Measurements from ENCODE around the gene SNPH. TPM values are rescaled to one million over a fixed set of nuclear protein-coding genes. Genes with fewer than 3 reads are reported as not detected.
"Not testable (repeated sequence)": the region's sequence is repeated elsewhere in the genome, so short reads cannot be mapped to it uniquely, and the experiment has no call there.

SNPH gene
- total RNA-seq, 1 donor from 2014 or later = 10.4 TPM

- Histone ChIP-seq H3K36me3 (no peaks in the 10 kb centered on the region), H3K4me3 (no peak overlapping the region), H3K4me1 (no peaks in the 10 kb centered on the region), H3K27me3 (no peaks in the 10 kb centered on the region), H3K9me3 (no peaks in the 10 kb centered on the region), H3K27ac (no peak overlapping the region)
- DNase-seq (ENCODE audit: low spot score in 2 of 2) = no peak
- TF ChIP-seq CTCF (IDR thresholded peaks at IDR 0.05) = no peak
- intact Hi-C loops (cut with DNase I) = no loop called here
Observed at GRCh38 chr20:1242099-1242498, 24.0 kb upstream of the SNPH start.

DNA sequence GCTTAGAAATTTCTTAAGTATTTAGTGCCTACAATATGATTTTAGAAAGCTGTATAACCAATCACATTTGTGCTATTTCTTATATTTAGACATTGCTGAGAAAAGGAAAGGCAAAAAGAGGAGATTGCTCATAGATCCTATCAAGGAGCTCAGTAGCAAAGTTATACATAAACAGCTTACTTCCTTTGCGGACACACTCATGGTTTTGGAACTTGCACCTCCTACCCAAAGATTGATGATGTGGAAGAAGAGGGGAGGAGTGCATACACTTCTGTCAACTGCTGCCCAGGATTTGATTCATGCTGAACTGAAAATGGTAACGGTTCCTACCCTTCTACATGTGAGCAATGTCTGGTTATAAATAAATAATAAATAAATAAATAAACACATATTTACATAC lies 23.6 kb upstream of the SNPH start:
- Histone ChIP-seq H3K4me3 (no peak overlapping the region), H3K27me3 (no peaks in the 10 kb centered on the region), H3K4me1 (no peaks in the 10 kb centered on the region), H3K9me3 (no peaks in the 10 kb centered on the region), H3K27ac (no peak overlapping the region), H3K36me3 (no peaks in the 10 kb centered on the region)
- no peak for TF ChIP-seq CTCF (IDR thresholded peaks at IDR 0.05)
- no peak for DNase-seq (ENCODE audit: low spot score in 2 of 2)
- intact Hi-C loops (cut with DNase I) = no loop called here

DNA sequence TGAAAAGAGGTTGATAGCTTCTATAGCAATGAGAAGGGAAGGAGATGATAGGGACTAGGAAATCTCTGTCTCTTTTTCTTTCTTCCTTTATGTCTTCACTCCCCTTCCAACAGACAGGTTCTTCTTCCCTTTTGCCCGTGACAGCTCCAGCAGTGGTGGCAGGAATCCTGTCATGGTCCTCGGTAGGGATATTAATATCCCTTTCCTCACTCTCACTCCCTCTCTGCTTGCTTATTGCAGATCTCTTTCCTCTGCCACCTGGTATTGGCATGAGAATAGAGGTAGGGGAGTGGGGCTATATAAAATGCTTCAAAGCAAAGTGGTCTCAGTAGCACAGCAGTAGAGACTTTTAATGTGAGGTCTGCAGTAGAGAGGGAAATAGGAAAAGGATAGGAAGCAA lies 20.5 kb upstream of the SNPH start:
- no peak for DNase-seq (ENCODE audit: low spot score in 2 of 2)
- no peak for TF ChIP-seq CTCF (IDR thresholded peaks at IDR 0.05)
- H3K4me1 ChIP-seq = no peaks in the 10 kb centered on the region
- no peak overlapping the region for H3K4me3 ChIP-seq
- no peak overlapping the region for H3K27ac ChIP-seq
- H3K9me3 ChIP-seq = no peaks in the 10 kb centered on the region
- no peaks in the 10 kb centered on the region for H3K36me3 ChIP-seq
- intact Hi-C loops (cut with DNase I) = no loop called here
- no peaks in the 10 kb centered on the region for H3K27me3 ChIP-seq

DNA sequence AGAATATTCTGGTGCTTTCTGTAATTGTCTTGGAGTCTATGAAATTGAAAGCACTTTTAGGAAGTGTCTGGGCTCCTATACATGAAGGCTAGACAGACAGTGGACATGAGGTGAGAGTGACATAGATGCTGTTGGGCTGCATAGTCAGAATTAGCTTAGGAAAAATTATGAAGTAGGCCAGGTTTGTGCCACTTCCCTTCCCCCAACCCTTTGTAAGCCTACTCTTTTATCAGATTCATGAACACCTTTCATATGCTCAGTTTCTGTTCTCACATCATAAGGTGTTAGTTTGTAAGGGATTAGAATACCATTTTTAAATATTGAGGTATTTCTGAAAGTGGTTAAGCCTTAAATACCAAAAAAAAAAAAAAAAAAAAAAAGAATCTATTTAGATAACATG lies 18.4 kb upstream of the SNPH start:
- intact Hi-C loops (cut with DNase I) = no loop called here
- Histone ChIP-seq H3K27me3 (no peaks in the 10 kb centered on the region), H3K4me3 (no peak overlapping the region), H3K36me3 (no peaks in the 10 kb centered on the region), H3K4me1 (no peaks in the 10 kb centered on the region), H3K27ac (no peak overlapping the region), H3K9me3 (no peaks in the 10 kb centered on the region)
- TF ChIP-seq CTCF (IDR thresholded peaks at IDR 0.05) = no peak
- DNase-seq (ENCODE audit: low spot score in 2 of 2) = no peak

DNA sequence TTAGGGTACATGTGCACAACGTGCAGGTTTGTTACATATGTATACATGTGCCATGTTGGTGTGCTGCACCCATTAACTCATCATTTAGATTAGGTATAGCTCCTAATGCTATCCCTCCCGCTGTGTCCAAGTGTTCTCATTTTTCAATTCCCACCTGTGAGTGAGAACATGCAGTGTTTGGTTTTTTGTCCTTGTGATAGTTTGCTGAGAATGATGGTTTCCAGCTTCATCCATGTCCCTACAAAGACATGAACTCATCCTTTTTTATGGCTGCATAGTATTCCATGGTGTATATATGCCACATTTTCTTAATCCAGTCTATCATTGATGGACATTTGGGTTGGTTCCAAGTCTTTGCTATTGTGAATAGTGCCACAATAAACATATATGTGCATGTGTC lies 15.8 kb upstream of the SNPH start:
- H3K9me3 ChIP-seq; intact Hi-C loops (cut with DNase I); H3K27me3 ChIP-seq; H3K4me1 ChIP-seq; H3K36me3 ChIP-seq; H3K4me3 ChIP-seq; DNase-seq (ENCODE audit: low spot score in 2 of 2); H3K27ac ChIP-seq: not testable (repeated sequence)

GRCh38 chr20:1252416-1252815 lies 13.7 kb upstream of the SNPH start:
- Histone ChIP-seq H3K36me3 (no peaks in the 10 kb centered on the region), H3K27me3 (no peaks in the 10 kb centered on the region), H3K4me3 (no peak overlapping the region), H3K4me1 (no peaks in the 10 kb centered on the region), H3K27ac (no peak overlapping the region), H3K9me3 (no peaks in the 10 kb centered on the region)
- DNase-seq (ENCODE audit: low spot score in 2 of 2) = no peak
- no peak for TF ChIP-seq CTCF (IDR thresholded peaks at IDR 0.05)
- intact Hi-C loops (cut with DNase I) = no loop called here
